Measurements from ENCODE around the gene SMAD6. TPM values are rescaled to one million over a fixed set of nuclear protein-coding genes. Genes with fewer than 3 reads are reported as not detected.

SMAD6 gene
- total and polyA plus RNA-seq, 2 donors (not counting 1 experiment from before 2014, with no cell fraction given) = 1.2 to 8.9 TPM

DNA sequence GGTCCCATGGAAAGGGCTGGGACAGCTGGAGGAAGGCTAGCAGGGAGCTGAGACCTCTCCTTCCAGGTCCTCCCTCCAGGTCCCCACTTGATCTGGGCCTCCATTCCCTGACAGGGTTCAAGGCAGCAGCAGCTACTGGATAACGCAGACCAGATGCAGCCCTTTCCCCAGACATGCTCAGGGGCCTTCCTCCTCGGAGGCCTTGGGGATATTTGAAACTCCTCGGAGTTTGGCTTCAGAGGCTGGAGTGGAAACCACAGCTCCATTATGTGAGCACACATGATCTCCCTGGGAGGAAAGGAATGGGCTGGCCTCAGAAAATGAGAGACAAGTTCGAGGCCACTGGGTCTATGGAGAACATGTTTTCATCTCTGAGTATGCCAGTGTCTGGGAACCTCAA, 119.3 kb downstream of the SMAD6 start:
- H3K27ac ChIP-seq (ENCODE audit: insufficient read depth, low read length) = no peak overlapping the region
- H3K4me3 ChIP-seq (replicated peaks in 1 of 4; ENCODE audit: control extremely low read depth in 1 of 4, insufficient read depth in 1 of 4, low read depth in 3 of 4, low read length in 4 of 4) = no peak overlapping the region
- no peak for DNase-seq (ENCODE audit: low read depth in 2 of 2)
- no peaks in the 10 kb centered on the region for H3K36me3 ChIP-seq (ENCODE audit: control insufficient read depth, insufficient read depth, low read length)
- H3K4me2 ChIP-seq (ENCODE audit: extremely low read depth, insufficient read depth, low read length) = no peak overlapping the region
- no peaks in the 10 kb centered on the region for H4K20me1 ChIP-seq (ENCODE audit: control insufficient read depth, extremely low read depth, insufficient read depth, low read length)
- H3K4me1 ChIP-seq (ENCODE audit: control insufficient read depth, extremely low read depth, insufficient read depth, low read length) = peaks cover 5% of the 10 kb centered on the region
- H3K9me3 ChIP-seq (ENCODE audit: control insufficient read depth, insufficient read depth, low read depth, low read length) = no peaks in the 10 kb centered on the region
- no peak for TF ChIP-seq EZH2 (IDR thresholded peaks at IDR 0.05; ENCODE audit: low read length, missing control alignments)
- TF ChIP-seq CTCF (conservative IDR thresholded peaks at IDR 0.05 in 1 of 2, IDR thresholded peaks at IDR 0.05 in 1 of 2; ENCODE audit: low read depth in 1 of 2, low read length in 2 of 2) = no peak
- no peak overlapping the region for H3K9ac ChIP-seq (ENCODE audit: insufficient read depth, low read length)
- H2AFZ ChIP-seq (ENCODE audit: low read length) = no peak overlapping the region
- H3K79me2 ChIP-seq (ENCODE audit: control insufficient read depth, insufficient read depth, low read length) = no peaks in the 10 kb centered on the region
- H3K27me3 ChIP-seq (ENCODE audit: control insufficient read depth, insufficient read depth, low read length) = no peaks in the 10 kb centered on the region

DNA sequence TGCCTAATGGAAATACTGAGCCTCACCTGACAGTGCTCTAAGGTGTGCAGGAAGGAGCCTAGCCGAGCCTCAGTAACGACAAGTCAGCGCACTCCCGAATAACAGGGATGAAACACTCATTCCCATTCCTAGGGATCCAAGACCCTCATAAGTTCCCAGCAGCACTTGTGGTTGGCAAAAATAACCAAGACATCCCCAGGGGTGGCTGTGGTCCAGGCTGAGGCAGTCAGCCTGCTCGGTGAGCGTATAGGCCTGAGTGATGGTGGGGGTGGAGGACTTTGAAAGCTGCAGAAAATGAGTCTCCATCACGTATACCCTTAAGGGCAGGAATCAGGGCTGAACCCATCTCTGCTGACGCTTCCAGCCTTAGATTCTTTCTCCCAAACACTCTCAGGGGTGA, 120.1 kb downstream of the SMAD6 start:
- Histone ChIP-seq H3K4me2 (ENCODE audit: extremely low read depth, insufficient read depth, low read length) (no peak overlapping the region), H2AFZ (ENCODE audit: low read length) (no peak overlapping the region), H3K27me3 (ENCODE audit: control insufficient read depth, insufficient read depth, low read length) (no peaks in the 10 kb centered on the region), H3K4me3 (replicated peaks in 1 of 4; ENCODE audit: control extremely low read depth in 1 of 4, insufficient read depth in 1 of 4, low read depth in 3 of 4, low read length in 4 of 4) (no peak overlapping the region), H3K79me2 (ENCODE audit: control insufficient read depth, insufficient read depth, low read length) (no peaks in the 10 kb centered on the region), H3K4me1 (ENCODE audit: control insufficient read depth, extremely low read depth, insufficient read depth, low read length) (peaks cover 5% of the 10 kb centered on the region), H4K20me1 (ENCODE audit: control insufficient read depth, extremely low read depth, insufficient read depth, low read length) (no peaks in the 10 kb centered on the region), H3K27ac (ENCODE audit: insufficient read depth, low read length) (no peak overlapping the region), H3K9me3 (ENCODE audit: control insufficient read depth, insufficient read depth, low read depth, low read length) (no peaks in the 10 kb centered on the region), H3K9ac (ENCODE audit: insufficient read depth, low read length) (no peak overlapping the region), H3K36me3 (ENCODE audit: control insufficient read depth, insufficient read depth, low read length) (no peaks in the 10 kb centered on the region)
- TF ChIP-seq EZH2 (IDR thresholded peaks at IDR 0.05; ENCODE audit: low read length, missing control alignments) (no peak), CTCF (conservative IDR thresholded peaks at IDR 0.05 in 1 of 2, IDR thresholded peaks at IDR 0.05 in 1 of 2; ENCODE audit: low read depth in 1 of 2, low read length in 2 of 2) (no peak)
- DNase-seq (ENCODE audit: low read depth in 2 of 2) = no peak

GRCh38 chr15:66822576-66822975, 120.5 kb downstream of the SMAD6 start:
- DNase-seq (ENCODE audit: low read depth in 2 of 2) = no peak
- H2AFZ ChIP-seq (ENCODE audit: low read length) = no peak overlapping the region
- H3K4me2 ChIP-seq (ENCODE audit: extremely low read depth, insufficient read depth, low read length) = no peak overlapping the region
- H3K27ac ChIP-seq (ENCODE audit: insufficient read depth, low read length) = no peak overlapping the region
- no peaks in the 10 kb centered on the region for H3K36me3 ChIP-seq (ENCODE audit: control insufficient read depth, insufficient read depth, low read length)
- no peaks in the 10 kb centered on the region for H3K27me3 ChIP-seq (ENCODE audit: control insufficient read depth, insufficient read depth, low read length)
- peaks cover 5% of the 10 kb centered on the region for H3K4me1 ChIP-seq (ENCODE audit: control insufficient read depth, extremely low read depth, insufficient read depth, low read length)
- no peak overlapping the region for H3K9ac ChIP-seq (ENCODE audit: insufficient read depth, low read length)
- no peaks in the 10 kb centered on the region for H3K79me2 ChIP-seq (ENCODE audit: control insufficient read depth, insufficient read depth, low read length)
- H4K20me1 ChIP-seq (ENCODE audit: control insufficient read depth, extremely low read depth, insufficient read depth, low read length) = no peaks in the 10 kb centered on the region
- no peaks in the 10 kb centered on the region for H3K9me3 ChIP-seq (ENCODE audit: control insufficient read depth, insufficient read depth, low read depth, low read length)
- TF ChIP-seq EZH2 (IDR thresholded peaks at IDR 0.05; ENCODE audit: low read length, missing control alignments) (no peak), CTCF (conservative IDR thresholded peaks at IDR 0.05 in 1 of 2, IDR thresholded peaks at IDR 0.05 in 1 of 2; ENCODE audit: low read depth in 1 of 2, low read length in 2 of 2) (no peak)
- H3K4me3 ChIP-seq (replicated peaks in 1 of 4; ENCODE audit: control extremely low read depth in 1 of 4, insufficient read depth in 1 of 4, low read depth in 3 of 4, low read length in 4 of 4) = no peak overlapping the region

All from fibroblast of lung (primary cell).